Frontal cortex (tissue), 4 donors: ENCODE measurements around the gene FARP2. TPM values are rescaled to one million over a fixed set of nuclear protein-coding genes. Genes with fewer than 3 reads are reported as not detected.
A peak's percentile ranks its signal among the peaks of the same experiment; 100 is the strongest.
"Not testable (repeated sequence)": the region's sequence is repeated elsewhere in the genome, so short reads cannot be mapped to it uniquely, and the experiment has no call there.

Experiments
- DNase-seq, 2 donors: peaks; one replicate each; pipeline ENCODE4 v3.0.0; 2012; ENCODE audit warnings: low spot score in 2 of 2
- FAIRE-seq: peaks from 2 replicates; lab custom pipeline; 2012; peaks lifted over from hg19 to GRCh38; lab: Jason Lieb, UNC
- total RNA-seq: library from RNA; depleted of rRNA; stranded (reverse); fragments of >200 nt; gene quantifications from one replicate; pipeline ENCODE4 v1.2.3, GENCODE V29; 2014
- donor health status: control.
- donor health status: control.
- donor health status: control.

Gene FARP2
- total RNA-seq, 1 donor from 2014 or later, result 37.1 TPM

GRCh38 chr2:241391892-241392665 lies 36.0 kb downstream of the FARP2 start:
- FAIRE-seq (no peak), DNase-seq (no peak)

- FAIRE-seq, DNase-seq: not testable (repeated sequence)
Measured at GRCh38 chr2:241392753-241393152, 36.7 kb downstream of the FARP2 start.

GRCh38 chr2:241393524-241394196 lies 37.6 kb downstream of the FARP2 start:
- FAIRE-seq (no peak), DNase-seq (no peak)

- not testable (repeated sequence) for DNase-seq, FAIRE-seq
Measured at GRCh38 chr2:241396809-241397208, 40.7 kb downstream of the FARP2 start.

GRCh38 chr2:241399941-241400922 lies 44.1 kb downstream of the FARP2 start:
- FAIRE-seq, result no peak
- no peak for DNase-seq

GRCh38 chr2:241408849-241409248 lies 52.8 kb downstream of the FARP2 start:
- no peak for DNase-seq
- FAIRE-seq, result no peak

GRCh38 chr2:241410739-241411176 lies 54.7 kb downstream of the FARP2 start:
- FAIRE-seq (no peak), DNase-seq (peak in 1 of 2 donors; percentile 22)

DNA sequence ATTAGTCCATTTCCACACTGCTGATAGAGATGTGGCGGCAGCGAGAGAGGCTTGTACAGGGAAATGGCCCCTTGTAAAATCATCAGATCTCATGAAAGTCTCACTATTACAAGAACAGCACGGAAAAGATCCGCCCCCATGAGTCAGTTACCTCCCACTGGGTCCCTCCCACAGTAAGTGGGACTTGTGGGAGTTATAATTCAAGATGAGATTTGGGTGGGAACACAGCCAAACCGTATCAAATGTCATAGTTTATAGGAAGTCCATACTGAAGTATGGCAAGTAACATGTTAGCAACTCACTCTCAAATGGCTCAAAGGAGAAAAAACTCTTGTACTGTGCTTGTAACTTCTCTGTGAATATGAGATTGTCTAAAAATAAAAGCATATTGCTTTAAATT lies 56.1 kb downstream of the FARP2 start:
- FAIRE-seq (no peak), DNase-seq (no peak)

- not testable (repeated sequence) for FAIRE-seq, DNase-seq
Measured at GRCh38 chr2:241413501-241413900, 57.4 kb downstream of the FARP2 start.

DNA sequence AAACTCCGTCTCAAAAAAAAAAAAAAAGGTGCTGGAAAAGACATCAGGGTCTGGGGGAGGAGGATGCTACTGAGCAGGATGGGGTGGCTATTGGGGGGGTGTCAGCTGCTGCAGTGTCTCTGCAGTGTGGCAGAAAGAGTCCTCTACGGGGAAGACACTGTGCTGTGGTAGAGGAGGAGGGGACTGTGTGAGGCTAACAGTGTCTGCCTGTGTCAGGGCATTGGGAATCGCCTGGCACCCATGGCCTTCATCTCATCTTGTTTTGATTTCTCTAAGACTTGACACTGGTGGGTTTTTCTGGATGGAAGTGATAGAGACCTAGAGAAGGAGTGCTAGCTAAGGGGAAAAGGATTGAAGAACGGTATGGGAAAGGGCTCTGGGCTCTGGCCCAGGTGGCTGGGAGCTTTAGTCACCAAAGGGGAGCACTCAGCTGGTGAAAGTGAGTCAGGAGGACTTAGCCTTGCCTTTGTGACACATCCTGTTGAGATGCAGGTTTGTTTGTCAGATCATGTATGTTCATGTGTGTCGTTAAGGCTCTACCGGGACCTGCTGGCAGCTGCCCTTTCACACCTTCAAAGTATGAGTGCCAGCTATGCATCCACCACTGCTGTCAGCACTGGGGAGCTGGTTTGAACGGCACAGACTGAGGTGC lies 58.0 kb downstream of the FARP2 start:
- DNase-seq (no peak), FAIRE-seq (no peak)

GRCh38 chr2:241415196-241415595 lies 59.1 kb downstream of the FARP2 start:
- FAIRE-seq (no peak), DNase-seq (no peak)

DNA sequence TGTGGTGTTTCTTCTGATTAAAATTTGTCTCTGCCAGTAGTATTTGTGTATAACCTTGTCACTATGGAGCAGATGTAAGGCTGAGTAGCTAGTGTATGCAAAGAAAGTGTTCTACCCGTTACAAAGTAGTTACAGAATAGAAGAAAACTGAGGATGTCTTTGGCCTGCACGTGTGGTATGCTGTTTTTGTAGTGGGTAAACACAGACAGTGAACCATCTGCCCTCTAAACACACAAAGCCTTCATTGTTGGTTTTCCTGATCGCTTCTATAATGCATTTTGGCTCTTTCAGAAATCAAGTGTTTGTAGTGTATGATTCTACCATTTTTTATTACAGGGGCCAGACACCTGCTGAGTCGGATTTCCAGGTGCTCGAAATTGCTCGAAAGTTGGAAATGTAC lies 61.5 kb downstream of the FARP2 start:
- FAIRE-seq, result no peak
- no peak for DNase-seq

DNA sequence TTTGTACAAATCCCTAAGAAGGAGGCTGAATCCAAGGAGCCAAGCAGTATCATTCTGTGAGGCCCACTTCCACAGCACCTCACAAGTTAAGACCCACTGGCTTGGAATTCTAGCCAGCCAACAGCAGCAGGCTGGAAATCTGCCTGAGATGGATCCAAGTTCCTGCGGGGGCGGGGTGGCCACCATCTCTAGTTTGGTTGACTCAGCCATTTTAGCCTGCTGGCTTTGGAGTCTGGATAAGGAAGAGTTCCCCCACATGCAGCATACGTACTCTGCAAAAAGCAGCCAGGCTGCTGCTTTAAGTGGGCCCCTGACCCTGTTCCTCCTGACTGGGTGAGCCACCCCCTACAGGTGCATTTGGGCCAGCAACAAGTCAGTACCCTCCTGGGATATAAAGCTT lies 65.2 kb downstream of the FARP2 start:
- DNase-seq (no peak), FAIRE-seq (no peak)

DNA sequence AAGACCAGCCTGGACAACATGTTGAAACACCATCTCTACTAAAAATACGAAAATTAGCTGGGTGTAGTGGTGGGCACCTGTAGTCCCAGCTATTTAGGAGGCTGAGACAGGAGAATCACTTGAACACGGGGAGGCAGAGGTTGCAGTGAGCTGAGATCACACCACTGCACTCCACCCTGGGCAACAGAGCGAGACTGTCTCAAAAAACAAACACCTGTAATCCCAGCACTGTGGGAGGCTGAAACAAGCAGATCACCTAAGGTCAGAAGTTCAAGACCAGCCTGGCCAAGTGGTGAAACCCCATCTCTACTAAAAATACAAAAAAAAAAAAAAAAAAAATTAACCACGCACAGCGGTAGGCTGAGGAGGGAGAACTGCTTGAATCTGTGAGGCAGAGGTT lies 65.9 kb downstream of the FARP2 start:
- not testable (repeated sequence) for FAIRE-seq, DNase-seq

DNA sequence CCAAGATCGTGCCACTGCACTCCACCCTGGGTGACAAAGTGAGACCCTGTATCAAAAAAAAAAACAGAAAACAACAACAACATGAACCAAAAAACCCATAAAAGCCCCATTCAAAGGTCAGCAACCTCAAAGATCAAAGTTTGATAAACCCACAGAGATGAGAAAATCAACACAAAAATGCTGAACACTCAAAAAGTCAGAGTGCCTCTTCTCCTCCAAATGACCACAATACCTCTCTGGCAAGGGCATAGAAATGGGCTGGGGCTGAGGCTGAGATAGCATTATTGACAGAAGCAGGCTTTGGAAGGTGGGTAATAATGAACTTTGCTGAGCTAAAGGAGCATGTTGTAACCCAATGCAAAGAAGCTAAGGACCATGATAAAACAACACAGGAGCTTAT lies 66.3 kb downstream of the FARP2 start:
- no peak for DNase-seq
- no peak for FAIRE-seq

DNA sequence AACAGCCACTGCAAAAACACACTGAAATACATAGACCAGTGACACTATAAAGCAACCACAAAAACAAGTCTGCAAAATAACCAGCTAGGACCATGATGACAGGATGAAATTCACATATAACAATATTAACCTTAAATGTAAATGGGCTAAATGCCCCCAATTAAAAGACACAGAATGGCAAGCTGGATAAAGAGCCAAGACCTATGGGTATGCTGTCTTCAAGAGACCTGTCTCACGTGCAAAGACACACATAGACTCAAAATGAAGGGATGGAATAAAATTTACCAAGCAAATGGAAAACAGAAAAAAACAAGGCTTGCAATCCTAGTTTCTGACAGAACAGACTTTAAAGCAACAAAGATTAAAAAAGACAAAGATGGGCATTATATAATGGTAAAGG lies 67.4 kb downstream of the FARP2 start:
- not testable (repeated sequence) for FAIRE-seq, DNase-seq

DNA sequence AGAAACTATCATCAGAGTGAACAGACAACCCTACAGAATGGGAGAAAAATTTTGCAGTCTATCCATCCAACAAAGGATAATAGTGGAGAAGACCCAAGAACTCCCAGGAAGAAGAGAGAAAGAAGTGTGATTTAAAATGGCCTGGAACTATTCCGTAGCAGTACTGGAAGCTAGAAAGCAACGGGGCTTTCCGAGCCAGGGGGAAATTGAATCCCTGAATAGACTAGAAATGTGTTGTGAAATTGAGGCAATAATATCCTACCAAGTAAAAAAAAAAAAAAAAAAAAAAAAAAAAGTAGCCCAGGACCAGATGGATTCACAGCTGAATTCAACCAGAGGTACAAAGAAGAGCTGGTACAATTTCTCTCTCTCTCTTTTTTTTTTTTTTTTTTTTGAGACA lies 69.3 kb downstream of the FARP2 start:
- DNase-seq (no peak), FAIRE-seq (no peak)

GRCh38 chr2:241430178-241430577 lies 74.1 kb downstream of the FARP2 start:
- DNase-seq, result no peak
- FAIRE-seq, result no peak

DNA sequence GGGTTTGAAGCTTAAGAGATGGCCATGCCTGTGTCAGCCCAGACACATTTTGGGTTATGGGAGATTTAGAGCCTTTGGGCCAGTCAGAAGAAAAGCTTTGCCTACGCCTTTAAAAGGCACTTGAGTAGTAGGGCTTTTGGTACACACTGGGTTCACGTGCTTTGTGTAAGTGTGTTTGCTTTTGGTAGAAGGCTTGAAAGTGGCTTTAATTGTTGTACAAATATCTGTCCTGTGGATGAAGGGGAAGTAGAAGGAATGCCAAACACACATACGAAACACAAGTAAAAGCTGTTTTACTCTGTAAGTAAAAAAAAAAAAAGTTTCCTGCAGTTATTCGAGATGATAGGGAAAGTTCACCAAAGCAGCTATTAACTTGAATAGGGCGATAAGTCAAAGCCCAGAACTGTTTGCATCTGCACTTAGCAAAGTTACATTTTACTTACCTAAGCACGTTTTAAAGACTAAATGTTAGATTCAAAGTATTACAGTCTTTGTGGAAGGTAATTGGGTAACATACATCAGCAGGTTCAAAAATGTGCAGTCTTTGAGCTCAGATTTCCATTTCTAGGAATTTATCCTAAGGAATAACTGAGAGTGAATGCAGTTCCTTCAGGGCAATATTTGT lies 76.9 kb downstream of the FARP2 start:
- DNase-seq, result no peak
- FAIRE-seq, result no peak
